K562 (cell line): ENCODE measurements around the gene CNTN4. TPM values are rescaled to one million over a fixed set of nuclear protein-coding genes. Genes with fewer than 3 reads are reported as not detected.

ENCODE experiments used
- ATAC-seq: fragments of 200-7000 bp; cut with Tn5 transposase; 3 replicates; pipeline ENCODE4 v1.9.1; 2020; ENCODE audit warnings: moderate library complexity
- BruUV-seq: library from RNA; stranded (reverse); fragments of 400-500 nt; replicated peaks from 2 replicates; lab custom pipeline; 2021; lab: Mats Ljungman, UMichigan
- CTCF ChIA-PET: fragments of 300-600 bp; formaldehyde crosslinking; extraction: SDS; loops from one replicate; lab custom pipeline; 2021; ENCODE audit warnings: low intra/inter-chr PET ratio; lab: Yijun Ruan, JAX
- POLR2A ChIA-PET: fragments of 300-600, 350-650 bp; sonication (Branson Sonifier 250); formaldehyde crosslinking; extraction: SDS; loops from one replicate; lab custom pipeline; 2021; ENCODE audit warnings: antibody characterized with exemption, inconsistent platforms; lab: Yijun Ruan, JAX
- DNase-seq, 4 experiments: peaks; one replicate each; pipeline versions ENCODE4 v3.0.0 to v3.0.0-alpha.2; 2011 to 2018; ENCODE audit warnings: low spot score in 3 of 4, mixed read lengths in 3 of 4; ENCODE audit errors: extremely low read depth in 1 of 4
- FAIRE-seq: peaks from 2 replicates; lab custom pipeline; 2011; peaks lifted over from hg19 to GRCh38; lab: Jason Lieb, UNC
- H2AFZ ChIP-seq: 2 replicates; pipeline ENCODE4 v1.6.0; 2011; ENCODE audit warnings: low read depth, low read length, control low read depth, inconsistent platforms
- H3K27ac ChIP-seq: fragments of 200-600 bp; 3 replicates; pipeline ENCODE4 v1.8.0; 2011; ENCODE audit warnings: low read depth, mild to moderate bottlenecking, control low read depth, inconsistent platforms, low read length, moderate library complexity, mixed read lengths; ENCODE audit errors: extremely low read depth
- H3K27me3 ChIP-seq, 2 experiments: fragments of 300-600 bp in 1 of 2; 2 replicates in 1 of 2; 3 replicates in 1 of 2; pipeline versions ENCODE4 v1.6.0 to v1.8.0; 2011; ENCODE audit warnings: inconsistent platforms in 2 of 2, low read length in 2 of 2, mild to moderate bottlenecking in 1 of 2, mixed read lengths in 1 of 2, moderate library complexity in 1 of 2; ENCODE audit not compliant: control insufficient read depth in 2 of 2, insufficient read depth in 2 of 2
- H3K36me3 ChIP-seq: fragments of 300-600 bp; 3 replicates; pipeline ENCODE4 v1.8.0; 2011; ENCODE audit warnings: mild to moderate bottlenecking, low read length, inconsistent platforms; ENCODE audit not compliant: control insufficient read depth, insufficient read depth
- H3K4me1 ChIP-seq, 2 experiments: fragments of 200-600 bp in 1 of 2; replicated peaks in 1 of 2; 2 replicates in 1 of 2; 3 replicates in 1 of 2; pipeline versions ENCODE4 v1.5.1 to v1.8.0; 2011; ENCODE audit warnings: inconsistent platforms in 2 of 2, low read length in 2 of 2, mild to moderate bottlenecking in 1 of 2, mixed read lengths in 1 of 2, moderate library complexity in 1 of 2; ENCODE audit not compliant: control insufficient read depth in 2 of 2, insufficient read depth in 2 of 2
- H3K4me2 ChIP-seq: 2 replicates; pipeline ENCODE4 v1.6.1; 2011; ENCODE audit warnings: low read length, control low read depth, inconsistent platforms, mixed read lengths; ENCODE audit not compliant: insufficient read depth
- H3K4me3 ChIP-seq: fragments of 200-600 bp; sonication (generic), shearing (Covaris generic); 2 replicates; pipeline ENCODE4 v1.5.1; 2016; ENCODE audit warnings: control low read depth, inconsistent platforms
- H3K79me2 ChIP-seq: fragments of 200-600 bp; 3 replicates; pipeline ENCODE4 v1.8.0; 2011; ENCODE audit warnings: low read length, inconsistent platforms; ENCODE audit not compliant: control insufficient read depth, insufficient read depth
- H3K9ac ChIP-seq, 2 experiments: 2 replicates each; pipeline versions ENCODE4 v1.6.0 to v1.6.1; 2011; ENCODE audit warnings: low read depth in 2 of 2, low read length in 2 of 2, control low read depth in 1 of 2, inconsistent platforms in 1 of 2, mild to moderate bottlenecking in 1 of 2, mixed read lengths in 1 of 2; ENCODE audit not compliant: insufficient read depth in 1 of 2
- H3K9me1 ChIP-seq: one replicate; pipeline ENCODE4 v1.6.0; 2011; ENCODE audit warnings: inconsistent platforms, mild to moderate bottlenecking, low read length, moderate library complexity; ENCODE audit not compliant: control insufficient read depth, insufficient read depth
- H3K9me3 ChIP-seq: replicated peaks from 2 replicates; pipeline ENCODE4 v1.5.1; 2011; ENCODE audit warnings: low read depth, low read length, inconsistent platforms; ENCODE audit not compliant: control insufficient read depth, insufficient read depth
- H4K20me1 ChIP-seq: replicated peaks from 2 replicates; pipeline ENCODE4 v1.6.1; 2011; ENCODE audit warnings: low read length, inconsistent platforms, mixed read lengths; ENCODE audit not compliant: control insufficient read depth, insufficient read depth
- CAMTA2 ChIP-seq: fragments of 250-450 bp; sonication (Bioruptor Pico); conservative IDR thresholded peaks from 2 replicates; pipeline ENCODE4 v1.5.1; 2022
- GABPA ChIP-seq: fragments of 200-800 bp; sonication (Bioruptor generic); conservative IDR thresholded peaks from 2 replicates; pipeline ENCODE4 v1.6.1; 2016; ENCODE audit warnings: low read depth, missing genetic modification characterization, missing compliant biosample characterization
- HIVEP1 ChIP-seq: fragments of 250-450 bp; sonication (Bioruptor Pico); IDR thresholded peaks from 2 replicates; pipeline ENCODE4 v1.4.0; 2020; ENCODE audit warnings: mild to moderate bottlenecking
- HNRNPL ChIP-seq: fragments of 200-400 bp; formaldehyde crosslinking; IDR thresholded peaks from 2 replicates; pipeline ENCODE4 v1.6.1; 2017; ENCODE audit warnings: low read depth, mild to moderate bottlenecking, low read length
- LEF1 ChIP-seq: fragments of 450-650 bp; IDR thresholded peaks from 2 replicates; pipeline ENCODE4 v1.6.1; 2016; ENCODE audit warnings: mild to moderate bottlenecking
- NR4A1 ChIP-seq, 2 experiments: fragments of 250-450 bp in 1 of 2; fragments of 450-650 bp in 1 of 2; sonication (Bioruptor Pico) in 1 of 2; IDR thresholded peaks; 2 replicates each; pipeline versions ENCODE4 v1.4.0 to v1.6.1; 2016 to 2020; ENCODE audit warnings: mild to moderate bottlenecking in 2 of 2, missing compliant biosample characterization in 1 of 2, missing genetic modification characterization in 1 of 2, moderate library complexity in 1 of 2
- SRF ChIP-seq, 2 experiments: fragments of 250-450, 450-650 bp in 1 of 2; sonication (Bioruptor Pico) in 1 of 2; sonication (generic) in 1 of 2; formaldehyde crosslinking; IDR thresholded peaks; 2 replicates each; pipeline versions ENCODE4 v1.5.0 to v1.5.1; 2020 to 2022; ENCODE audit warnings: mild to moderate bottlenecking in 1 of 2, missing genetic modification reagents in 1 of 2
- STAT6 ChIP-seq: sonication (generic); formaldehyde crosslinking; IDR thresholded peaks from 2 replicates; pipeline ENCODE4 v1.8.1; 2023; ENCODE audit warnings: mild to moderate bottlenecking, missing genetic modification reagents
- TAF7 ChIP-seq: fragments of 450-650 bp; IDR thresholded peaks from 2 replicates; pipeline ENCODE4 v1.6.1; 2016; ENCODE audit warnings: missing genetic modification characterization, missing compliant biosample characterization
- TCF7 ChIP-seq: sonication (generic); IDR thresholded peaks from 2 replicates; pipeline ENCODE4 v1.6.1; 2016; ENCODE audit warnings: antibody characterized with exemption, borderline replicate concordance
- ZNF239 ChIP-seq: fragments of 250-450 bp; sonication (Bioruptor Pico); IDR thresholded peaks from 2 replicates; pipeline ENCODE4 v1.4.0; 2020; ENCODE audit warnings: mild to moderate bottlenecking
- ZNF347 ChIP-seq: fragments of 450-650 bp; formaldehyde crosslinking; IDR thresholded peaks from 2 replicates; pipeline ENCODE4 v1.4.0; 2020; ENCODE audit warnings: low read depth, mild to moderate bottlenecking, moderate library complexity
- WGBS: fragments of 100-300 bp; shearing (Covaris generic); methylation state at CpG from one replicate; pipeline ENCODE4 v1.1.6; 2016; ENCODE audit warnings: low coverage, mixed read lengths; ENCODE audit not compliant: insufficient coverage; ENCODE audit errors: missing lambda C conversion rate; 5-methylcytosine and 5-hydroxymethylcytosine counted together
- in situ Hi-C: fragments of 300-500 bp; cut with MboI; formaldehyde crosslinking; loops from 4 replicates; pipeline ENCODE4 v1.15.0; 2018; ENCODE audit warnings: inconsistent platforms, mixed read lengths
- intact Hi-C: fragments of 100-400 bp; cut with micrococcal nuclease; formaldehyde crosslinking; loops from 2 replicates; pipeline ENCODE4 v1.14.2; 2022
- polyA plus RNA-seq, 8 experiments: library from polyadenylated mRNA; depleted of rRNA in 4 of 8; stranded (reverse) in 5 of 8; unstranded in 3 of 8; fragments of >200 nt; fragmentation: Nextera tagmentation in 2 of 8; fragmentation: Illumina TruSeq in 1 of 8; extraction: Ambion mirVana in 2 of 8; extraction: Trizol in 1 of 8; gene quantifications; 2 replicates each; pipeline versions ENCODE4 v1.2.1 to v1.2.3, GENCODE V29; 2011 to 2014; ENCODE audit warnings: inconsistent platforms in 1 of 8, missing spikeins in 1 of 8
- total RNA-seq, 7 experiments: library from RNA; depleted of rRNA in 6 of 7; stranded (reverse); fragments of >200 nt in 6 of 7; fragmentation: Illumina TruSeq in 2 of 7; extraction: Trizol in 2 of 7; gene quantifications; 2 replicates each; pipeline versions ENCODE4 v1.2.1 to v1.2.3, GENCODE V29; 2011 to 2021; ENCODE audit warnings: low replicate concordance in 1 of 7

Gene CNTN4
- total and polyA plus RNA-seq, 9 of the 15 experiments (the other 6 are each of a cell fraction or from before 2014, with no cell fraction given) = not detected

DNA sequence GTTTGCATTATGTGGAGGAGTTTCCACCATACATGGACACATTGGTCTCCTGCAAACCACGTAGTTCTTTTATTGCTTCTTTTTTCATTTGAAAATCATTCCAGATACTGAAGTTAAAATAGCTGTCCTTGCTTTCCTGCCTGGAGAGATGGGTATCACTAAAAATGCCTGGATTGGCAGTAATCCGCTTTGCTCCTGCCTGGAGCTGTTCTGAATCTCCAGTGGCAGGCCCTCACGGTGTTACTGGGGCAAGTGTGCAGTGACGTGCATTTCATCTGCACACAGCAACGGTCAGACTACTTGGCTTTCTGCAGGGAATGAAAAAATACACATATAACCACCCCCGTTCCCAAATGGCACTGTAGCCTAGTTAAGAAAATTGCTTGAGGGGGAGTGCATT is 738.6 kb downstream of the CNTN4 start (continued):
- no peak for TF ChIP-seq STAT6 (CRISPR knock-in tag)
- TF ChIP-seq HNRNPL = no peak
- no peak for TF ChIP-seq HIVEP1 (CRISPR knock-in tag)

- ChIA-PET CTCF (no interaction called here), POLR2A (no interaction called here)
- FAIRE-seq = no peak
- in situ Hi-C loops (no loop called here), intact Hi-C loops (no loop called here)
- Histone ChIP-seq H4K20me1 (no peaks in the 10 kb centered on the region), H3K9me3 (peaks cover 2% of the 10 kb centered on the region; the same call in 1 of the 2 replicates), H2AFZ (no peak overlapping the region), H3K27me3 (no peaks in the 10 kb centered on the region), H3K27ac (no peak overlapping the region), H3K36me3 (no peaks in the 10 kb centered on the region), H3K4me1 (no peaks in the 10 kb centered on the region), H3K9ac (no peak overlapping the region), H3K9me1 (no peaks in the 10 kb centered on the region), H3K4me2 (no peak overlapping the region), H3K4me3 (no peak overlapping the region), H3K79me2 (no peaks in the 10 kb centered on the region)
- no peak for TF ChIP-seq SRF (CRISPR knock-in tag; IDR thresholded peaks at IDR 0.05)
- TF ChIP-seq LEF1 = no peak
- no peak for TF ChIP-seq CAMTA2 (CRISPR knock-in tag)
- no peak for TF ChIP-seq ZNF347 (CRISPR knock-in tag)
- no peak for TF ChIP-seq ZNF239 (CRISPR knock-in tag)
- TF ChIP-seq TAF7 (tag) = no peak
- TF ChIP-seq NR4A1 (CRISPR knock-in tag; IDR thresholded peaks at IDR 0.05) = no peak
- no peak for TF ChIP-seq NR4A1 (tag; IDR thresholded peaks at IDR 0.05)
- no peak for TF ChIP-seq TCF7
- no peak for TF ChIP-seq GABPA (tag)
- DNase-seq = no peak
- 11% methylated on average over 4 of the region's 4 CpGs for WGBS
- BruUV-seq = no TSS peak
- ATAC-seq = no peak
Measured at GRCh38 chr3:2837910-2838309, 739.2 kb downstream of the CNTN4 start.
